ENCODE data around the gene LRRC58. TPM values are rescaled to one million over a fixed set of nuclear protein-coding genes. Genes with fewer than 3 reads are reported as not detected.

LRRC58 gene
- total RNA-seq, 1 donor from 2014 or later = 14.3 TPM

GRCh38 chr3:120280026-120280425 lies 69.1 kb downstream of the LRRC58 start:
- H3K4me3 Mint-ChIP-seq (ENCODE audit: unreplicated experiment) = no peak overlapping the region

GRCh38 chr3:120276767-120277166 lies 72.4 kb downstream of the LRRC58 start:
- FAIRE-seq (no peak), DNase-seq (ENCODE audit: low read depth) (no peak)
- H3K79me2 ChIP-seq (ENCODE audit: insufficient read depth, low read length) = no peaks in the 10 kb centered on the region
- H3K4me1 Mint-ChIP-seq (ENCODE audit: low read depth, unreplicated experiment) = peaks cover 5% of the 10 kb centered on the region
- H3K4me3 Mint-ChIP-seq (ENCODE audit: unreplicated experiment) = no peak overlapping the region
- no peak overlapping the region for H3K4me3 ChIP-seq (ENCODE audit: insufficient read depth, low read depth, low read length)
- H3K27ac ChIP-seq (ENCODE audit: low read depth, low read length) = no peak overlapping the region
- H3K27ac Mint-ChIP-seq (ENCODE audit: unreplicated experiment) = no peak overlapping the region
- H3K9me3 ChIP-seq (ENCODE audit: insufficient read depth, low read depth, low read length) = no peaks in the 10 kb centered on the region
- H3K36me3 Mint-ChIP-seq (ENCODE audit: low read depth, unreplicated experiment) = no peaks in the 10 kb centered on the region
- no peaks in the 10 kb centered on the region for H3K36me3 ChIP-seq (ENCODE audit: insufficient read depth, low read length)
- H3K27me3 Mint-ChIP-seq (ENCODE audit: low read depth, unreplicated experiment) = peaks cover 4% of the 10 kb centered on the region
- TF ChIP-seq, protein P1, sequence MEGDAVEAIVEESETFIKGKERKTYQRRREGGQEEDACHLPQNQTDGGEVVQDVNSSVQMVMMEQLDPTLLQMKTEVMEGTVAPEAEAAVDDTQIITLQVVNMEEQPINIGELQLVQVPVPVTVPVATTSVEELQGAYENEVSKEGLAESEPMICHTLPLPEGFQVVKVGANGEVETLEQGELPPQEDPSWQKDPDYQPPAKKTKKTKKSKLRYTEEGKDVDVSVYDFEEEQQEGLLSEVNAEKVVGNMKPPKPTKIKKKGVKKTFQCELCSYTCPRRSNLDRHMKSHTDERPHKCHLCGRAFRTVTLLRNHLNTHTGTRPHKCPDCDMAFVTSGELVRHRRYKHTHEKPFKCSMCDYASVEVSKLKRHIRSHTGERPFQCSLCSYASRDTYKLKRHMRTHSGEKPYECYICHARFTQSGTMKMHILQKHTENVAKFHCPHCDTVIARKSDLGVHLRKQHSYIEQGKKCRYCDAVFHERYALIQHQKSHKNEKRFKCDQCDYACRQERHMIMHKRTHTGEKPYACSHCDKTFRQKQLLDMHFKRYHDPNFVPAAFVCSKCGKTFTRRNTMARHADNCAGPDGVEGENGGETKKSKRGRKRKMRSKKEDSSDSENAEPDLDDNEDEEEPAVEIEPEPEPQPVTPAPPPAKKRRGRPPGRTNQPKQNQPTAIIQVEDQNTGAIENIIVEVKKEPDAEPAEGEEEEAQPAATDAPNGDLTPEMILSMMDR (IDR thresholded peaks at IDR 0.05; ENCODE audit: insufficient read depth, low read depth, low read length) = no peak
- TF ChIP-seq EZH2 (IDR thresholded peaks at IDR 0.05; ENCODE audit: insufficient read depth, low read length) = no peak
- H4K20me1 ChIP-seq (ENCODE audit: insufficient read depth, low read length) = no peaks in the 10 kb centered on the region
- H3K4me1 ChIP-seq (ENCODE audit: insufficient read depth, low read length) = no peaks in the 10 kb centered on the region
- peaks cover 1% of the 10 kb centered on the region for H3K9me3 Mint-ChIP-seq (ENCODE audit: unreplicated experiment)
- no peak overlapping the region for H3K4me2 ChIP-seq (ENCODE audit: low read length)
- H3K9ac ChIP-seq (ENCODE audit: low read length) = no peak overlapping the region
- no peaks in the 10 kb centered on the region for H3K27me3 ChIP-seq (ENCODE audit: insufficient read depth, low read length)
- H2AFZ ChIP-seq (ENCODE audit: low read depth, low read length) = no peak overlapping the region

More at GRCh38 chr3:120280026-120280425, 69.1 kb downstream of the LRRC58 start:
- H3K27ac ChIP-seq (ENCODE audit: low read depth, low read length) = no peak overlapping the region
- no peak overlapping the region for H3K4me3 ChIP-seq (ENCODE audit: insufficient read depth, low read depth, low read length)
- H3K27me3 ChIP-seq (ENCODE audit: insufficient read depth, low read length) = no peaks in the 10 kb centered on the region
- H3K9me3 ChIP-seq (ENCODE audit: insufficient read depth, low read depth, low read length) = no peaks in the 10 kb centered on the region
- H3K9ac ChIP-seq (ENCODE audit: low read length) = no peak overlapping the region
- Mint-ChIP-seq H3K27me3 (ENCODE audit: low read depth, unreplicated experiment) (peaks cover 25% of the 10 kb centered on the region), H3K27ac (ENCODE audit: unreplicated experiment) (no peak overlapping the region), H3K4me1 (ENCODE audit: low read depth, unreplicated experiment) (peaks cover 5% of the 10 kb centered on the region), H3K9me3 (ENCODE audit: unreplicated experiment) (peaks cover 5% of the 10 kb centered on the region), H3K36me3 (ENCODE audit: low read depth, unreplicated experiment) (peaks cover 3% of the 10 kb centered on the region)
- H2AFZ ChIP-seq (ENCODE audit: low read depth, low read length) = no peak overlapping the region
- no peaks in the 10 kb centered on the region for H4K20me1 ChIP-seq (ENCODE audit: insufficient read depth, low read length)
- no peak for FAIRE-seq
- no peak overlapping the region for H3K4me2 ChIP-seq (ENCODE audit: low read length)
- no peaks in the 10 kb centered on the region for H3K79me2 ChIP-seq (ENCODE audit: insufficient read depth, low read length)
- DNase-seq (ENCODE audit: low read depth) = no peak
- H3K4me1 ChIP-seq (ENCODE audit: insufficient read depth, low read length) = no peaks in the 10 kb centered on the region
- TF ChIP-seq, protein P1 (IDR thresholded peaks at IDR 0.05; ENCODE audit: insufficient read depth, low read depth, low read length) = no peak
- no peak for TF ChIP-seq EZH2 (IDR thresholded peaks at IDR 0.05; ENCODE audit: insufficient read depth, low read length)
- H3K36me3 ChIP-seq (ENCODE audit: insufficient read depth, low read length) = no peaks in the 10 kb centered on the region

DNA sequence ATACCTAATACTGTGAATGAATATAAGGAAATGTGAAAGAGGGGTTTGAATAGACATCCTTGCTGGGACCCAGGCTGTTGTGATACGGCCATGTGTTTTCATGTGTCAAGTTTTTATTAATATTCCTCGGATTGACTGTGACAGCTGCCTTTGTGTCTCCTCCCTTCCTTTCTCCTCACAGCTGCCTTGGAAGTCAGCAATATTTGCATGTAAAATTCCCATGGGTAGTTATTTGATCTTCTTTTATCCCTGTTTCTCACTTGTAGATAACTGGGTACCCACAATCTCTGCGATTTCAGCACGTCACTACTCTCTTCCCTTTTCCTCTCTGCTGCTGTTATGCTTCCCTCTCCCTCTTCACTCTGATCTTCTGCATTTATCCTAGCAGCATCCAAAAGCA lies 73.5 kb downstream of the LRRC58 start:
- TF ChIP-seq EZH2 (IDR thresholded peaks at IDR 0.05; ENCODE audit: insufficient read depth, low read length) = no peak
- TF ChIP-seq, protein P1 (IDR thresholded peaks at IDR 0.05; ENCODE audit: insufficient read depth, low read depth, low read length) = no peak
- Histone ChIP-seq H3K36me3 (ENCODE audit: insufficient read depth, low read length) (no peaks in the 10 kb centered on the region), H3K79me2 (ENCODE audit: insufficient read depth, low read length) (no peaks in the 10 kb centered on the region), H3K27ac (ENCODE audit: low read depth, low read length) (no peak overlapping the region), H3K9me3 (ENCODE audit: insufficient read depth, low read depth, low read length) (no peaks in the 10 kb centered on the region), H3K4me1 (ENCODE audit: insufficient read depth, low read length) (no peaks in the 10 kb centered on the region), H3K9ac (ENCODE audit: low read length) (no peak overlapping the region), H4K20me1 (ENCODE audit: insufficient read depth, low read length) (no peaks in the 10 kb centered on the region), H3K4me2 (ENCODE audit: low read length) (no peak overlapping the region), H3K4me3 (ENCODE audit: insufficient read depth, low read depth, low read length) (no peak overlapping the region), H2AFZ (ENCODE audit: low read depth, low read length) (no peak overlapping the region), H3K27me3 (ENCODE audit: insufficient read depth, low read length) (no peaks in the 10 kb centered on the region)
- DNase-seq (ENCODE audit: low read depth) (no peak), FAIRE-seq (no peak)
- no peak overlapping the region for H3K4me3 Mint-ChIP-seq (ENCODE audit: unreplicated experiment)
- peaks cover under 1% of the 10 kb centered on the region for H3K9me3 Mint-ChIP-seq (ENCODE audit: unreplicated experiment)
- H3K36me3 Mint-ChIP-seq (ENCODE audit: low read depth, unreplicated experiment) = no peaks in the 10 kb centered on the region
- H3K4me1 Mint-ChIP-seq (ENCODE audit: low read depth, unreplicated experiment) = peaks cover 2% of the 10 kb centered on the region
- H3K27ac Mint-ChIP-seq (ENCODE audit: unreplicated experiment) = no peak overlapping the region
- peaks cover 5% of the 10 kb centered on the region for H3K27me3 Mint-ChIP-seq (ENCODE audit: low read depth, unreplicated experiment)
